ENCODE data around the gene ZNF609. TPM values are rescaled to one million over a fixed set of nuclear protein-coding genes. Genes with fewer than 3 reads are reported as not detected.

ZNF609 gene
- polyA plus RNA-seq, 2 of the 4 experiments (the other 2 are of a cell fraction), result 19.6 to 39.9 TPM

- WGBS (ENCODE audit: missing lambda C conversion rate), result 92% methylated on average over 12 of the region's 12 CpGs
- no peaks in the 10 kb centered on the region for H3K9me3 ChIP-seq
- DNase-seq (ENCODE audit: low read depth in 1 of 2, low spot score in 1 of 2) (no peak), ATAC-seq (no peak), FAIRE-seq (no peak)
- H3K27ac ChIP-seq, result no peak overlapping the region
- CTCF ChIA-PET, result interaction anchor here (0.6 to 1.1 kb wide), 2 partner anchors 17 to 22 kb away, joined by 3 read pairs; no protein-coding TSS in a partner anchor
- peaks cover 30% of the 10 kb centered on the region for H3K4me1 ChIP-seq
- no peak overlapping the region for H3K4me3 ChIP-seq
- no peak overlapping the region for H3K4me2 ChIP-seq
- no peak for TF ChIP-seq BHLHE40 (IDR thresholded peaks at IDR 0.05; ENCODE audit: low read depth, low read length)
- TF ChIP-seq SMC3 (IDR thresholded peaks at IDR 0.05), result no peak
- no peak for TF ChIP-seq EP300 (IDR thresholded peaks at IDR 0.05)
- TF ChIP-seq, protein P1, sequence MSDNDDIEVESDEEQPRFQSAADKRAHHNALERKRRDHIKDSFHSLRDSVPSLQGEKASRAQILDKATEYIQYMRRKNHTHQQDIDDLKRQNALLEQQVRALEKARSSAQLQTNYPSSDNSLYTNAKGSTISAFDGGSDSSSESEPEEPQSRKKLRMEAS (IDR thresholded peaks at IDR 0.05), result no peak
- TF ChIP-seq, protein P2, sequence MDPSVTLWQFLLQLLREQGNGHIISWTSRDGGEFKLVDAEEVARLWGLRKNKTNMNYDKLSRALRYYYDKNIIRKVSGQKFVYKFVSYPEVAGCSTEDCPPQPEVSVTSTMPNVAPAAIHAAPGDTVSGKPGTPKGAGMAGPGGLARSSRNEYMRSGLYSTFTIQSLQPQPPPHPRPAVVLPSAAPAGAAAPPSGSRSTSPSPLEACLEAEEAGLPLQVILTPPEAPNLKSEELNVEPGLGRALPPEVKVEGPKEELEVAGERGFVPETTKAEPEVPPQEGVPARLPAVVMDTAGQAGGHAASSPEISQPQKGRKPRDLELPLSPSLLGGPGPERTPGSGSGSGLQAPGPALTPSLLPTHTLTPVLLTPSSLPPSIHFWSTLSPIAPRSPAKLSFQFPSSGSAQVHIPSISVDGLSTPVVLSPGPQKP (IDR thresholded peaks at IDR 0.05; ENCODE audit: low read depth, low read length), result no peak
- TF ChIP-seq, protein P3, sequence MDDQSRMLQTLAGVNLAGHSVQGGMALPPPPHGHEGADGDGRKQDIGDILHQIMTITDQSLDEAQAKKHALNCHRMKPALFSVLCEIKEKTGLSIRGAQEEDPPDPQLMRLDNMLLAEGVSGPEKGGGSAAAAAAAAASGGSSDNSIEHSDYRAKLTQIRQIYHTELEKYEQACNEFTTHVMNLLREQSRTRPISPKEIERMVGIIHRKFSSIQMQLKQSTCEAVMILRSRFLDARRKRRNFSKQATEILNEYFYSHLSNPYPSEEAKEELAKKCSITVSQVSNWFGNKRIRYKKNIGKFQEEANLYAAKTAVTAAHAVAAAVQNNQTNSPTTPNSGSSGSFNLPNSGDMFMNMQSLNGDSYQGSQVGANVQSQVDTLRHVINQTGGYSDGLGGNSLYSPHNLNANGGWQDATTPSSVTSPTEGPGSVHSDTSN (IDR thresholded peaks at IDR 0.05), result no peak
- TF ChIP-seq CEBPB (IDR thresholded peaks at IDR 0.05), result no peak
- POLR2A ChIA-PET, result no interaction called here
Observed at GRCh38 chr15:64532521-64533315, 72.3 kb downstream of the ZNF609 start.

- ChIA-PET CTCF (interaction anchor here (0.8 kb wide), 1 partner anchor 8 kb away, joined by 3 read pairs; no protein-coding TSS in a partner anchor), POLR2A (no interaction called here)
- H3K4me2 ChIP-seq, result peak overlapping the region; percentile 58
- WGBS (ENCODE audit: missing lambda C conversion rate), result 64% methylated on average over 4 of the region's 4 CpGs
- peaks cover 26% of the 10 kb centered on the region for H3K4me1 ChIP-seq
- ATAC-seq, result peak; percentile 64 to 79; a peak in 5 of 6 replicates
- no peak for FAIRE-seq
- no peak overlapping the region for H3K4me3 ChIP-seq
- no peak for DNase-seq (ENCODE audit: low read depth in 1 of 2, low spot score in 1 of 2)
- TF ChIP-seq CHD2 (IDR thresholded peaks at IDR 0.05; ENCODE audit: low read length, partially characterized antibody), result no peak
- TF ChIP-seq JUNB (IDR thresholded peaks at IDR 0.05), result no peak
- no peak for TF ChIP-seq RCOR1 (IDR thresholded peaks at IDR 0.05; ENCODE audit: low read depth, low read length)
- TF ChIP-seq RNF2 (IDR thresholded peaks at IDR 0.05; ENCODE audit: borderline replicate concordance, low read depth), result no peak
- TF ChIP-seq, protein P4, sequence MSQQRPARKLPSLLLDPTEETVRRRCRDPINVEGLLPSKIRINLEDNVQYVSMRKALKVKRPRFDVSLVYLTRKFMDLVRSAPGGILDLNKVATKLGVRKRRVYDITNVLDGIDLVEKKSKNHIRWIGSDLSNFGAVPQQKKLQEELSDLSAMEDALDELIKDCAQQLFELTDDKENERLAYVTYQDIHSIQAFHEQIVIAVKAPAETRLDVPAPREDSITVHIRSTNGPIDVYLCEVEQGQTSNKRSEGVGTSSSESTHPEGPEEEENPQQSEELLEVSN (IDR thresholded peaks at IDR 0.05; ENCODE audit: borderline replicate concordance, low read depth), result no peak
- TF ChIP-seq CTCF (IDR thresholded peaks at IDR 0.05), result no peak
- no peak for TF ChIP-seq ZSCAN20 (CRISPR knock-in tag; IDR thresholded peaks at IDR 0.05)
- no peak for TF ChIP-seq HDAC2 (IDR thresholded peaks at IDR 0.05)
- TF ChIP-seq RAD21 (conservative IDR thresholded peaks at IDR 0.05 in 1 of 2, IDR thresholded peaks at IDR 0.05 in 1 of 2), result no peak
- no peak for TF ChIP-seq HMGXB4 (CRISPR knock-in tag; IDR thresholded peaks at IDR 0.05; ENCODE audit: borderline replicate concordance)
- no peak for TF ChIP-seq SMC3 (IDR thresholded peaks at IDR 0.05)
- peak overlapping the region; percentile 52 to 83; a peak in 5 of 6 replicates for H3K27ac ChIP-seq
- H3K9me3 ChIP-seq, result no peaks in the 10 kb centered on the region
Observed at GRCh38 chr15:64535460-64536243, 75.3 kb downstream of the ZNF609 start.

Measured in A549 (cell line).